HL-60/S4 treated with phorbol 12-myristate 13-acetate at 8.2 ng/mL for 4 days and 3 days (cell line): ENCODE measurements around the gene POLD2.

ENCODE experiments used
- in situ Hi-C: fragments of 300-500 bp; cut with MboI; formaldehyde crosslinking; loops from 2 replicates; pipeline ENCODE4 v1.15.0; 2022; ENCODE audit warnings: low sequenced_read_pairs

Gene POLD2

DNA sequence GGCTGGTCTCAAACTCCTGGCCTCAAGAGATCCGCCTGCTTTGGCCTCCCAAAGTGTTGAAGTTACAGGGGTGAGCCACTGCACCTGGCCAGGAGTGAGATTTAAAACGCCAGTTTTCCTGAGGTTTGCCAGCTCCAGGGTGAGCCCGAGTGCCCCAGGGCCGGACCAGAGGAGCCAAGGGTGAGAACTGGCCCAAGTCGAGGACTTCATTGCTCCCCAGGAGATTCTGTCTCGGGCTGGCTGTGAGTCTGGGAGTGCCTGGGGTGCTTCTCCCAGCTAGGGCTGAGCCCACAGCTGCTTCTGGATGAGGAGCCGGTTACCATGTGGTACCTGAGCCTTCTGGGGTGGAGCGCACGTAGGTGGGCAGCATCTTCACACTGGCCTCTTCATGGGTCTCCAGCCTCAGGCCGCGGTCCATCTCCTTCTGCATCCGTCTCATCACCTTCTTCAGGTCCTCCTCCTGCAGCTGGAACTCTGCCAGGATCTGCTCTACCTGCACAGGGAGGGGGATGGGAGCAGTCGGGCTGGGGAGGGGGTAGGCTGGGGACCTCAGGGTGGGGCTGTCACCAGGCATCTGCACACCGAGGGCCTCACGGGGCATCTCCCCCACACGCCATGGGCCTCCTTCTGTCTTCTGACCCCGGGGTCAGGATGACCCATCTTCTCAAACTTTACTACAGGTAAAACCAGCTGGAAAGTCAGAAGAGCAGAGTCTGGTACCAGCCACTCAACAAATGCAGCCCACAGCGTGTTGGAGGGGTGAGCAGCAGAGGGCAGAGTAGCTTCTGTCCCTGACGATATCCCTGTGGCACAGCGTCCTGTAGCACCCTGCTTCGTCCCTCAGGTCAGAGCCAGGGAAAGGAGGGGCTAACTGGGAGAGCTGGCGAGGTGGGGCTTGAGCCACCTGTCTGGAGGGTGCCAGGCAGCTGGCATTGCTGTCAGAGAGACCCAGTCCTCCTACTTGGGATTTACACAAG is 29.9 kb upstream of the POLD2 start:
- in situ Hi-C loops: no loop called here

DNA sequence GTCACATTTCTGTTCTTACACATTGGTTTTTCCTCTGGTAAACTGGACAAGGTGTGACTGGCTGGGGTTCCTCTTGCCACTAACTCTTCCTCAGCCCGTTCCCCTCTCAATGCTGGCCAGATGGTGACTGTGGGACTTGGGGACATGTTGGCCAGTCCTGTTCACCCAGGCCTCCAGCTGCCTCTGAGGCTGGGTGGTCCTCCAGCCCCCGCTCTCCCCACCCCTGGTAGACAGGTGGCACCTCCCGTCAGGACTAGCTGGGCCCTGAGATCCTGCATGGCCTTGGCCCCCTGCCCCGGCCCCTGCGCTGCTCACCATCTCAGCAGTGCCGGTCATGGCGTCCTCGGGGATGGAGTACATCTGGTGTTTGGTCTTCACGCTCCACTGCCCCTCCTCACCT is 28.6 kb upstream of the POLD2 start:
- in situ Hi-C loops: no loop called here

DNA sequence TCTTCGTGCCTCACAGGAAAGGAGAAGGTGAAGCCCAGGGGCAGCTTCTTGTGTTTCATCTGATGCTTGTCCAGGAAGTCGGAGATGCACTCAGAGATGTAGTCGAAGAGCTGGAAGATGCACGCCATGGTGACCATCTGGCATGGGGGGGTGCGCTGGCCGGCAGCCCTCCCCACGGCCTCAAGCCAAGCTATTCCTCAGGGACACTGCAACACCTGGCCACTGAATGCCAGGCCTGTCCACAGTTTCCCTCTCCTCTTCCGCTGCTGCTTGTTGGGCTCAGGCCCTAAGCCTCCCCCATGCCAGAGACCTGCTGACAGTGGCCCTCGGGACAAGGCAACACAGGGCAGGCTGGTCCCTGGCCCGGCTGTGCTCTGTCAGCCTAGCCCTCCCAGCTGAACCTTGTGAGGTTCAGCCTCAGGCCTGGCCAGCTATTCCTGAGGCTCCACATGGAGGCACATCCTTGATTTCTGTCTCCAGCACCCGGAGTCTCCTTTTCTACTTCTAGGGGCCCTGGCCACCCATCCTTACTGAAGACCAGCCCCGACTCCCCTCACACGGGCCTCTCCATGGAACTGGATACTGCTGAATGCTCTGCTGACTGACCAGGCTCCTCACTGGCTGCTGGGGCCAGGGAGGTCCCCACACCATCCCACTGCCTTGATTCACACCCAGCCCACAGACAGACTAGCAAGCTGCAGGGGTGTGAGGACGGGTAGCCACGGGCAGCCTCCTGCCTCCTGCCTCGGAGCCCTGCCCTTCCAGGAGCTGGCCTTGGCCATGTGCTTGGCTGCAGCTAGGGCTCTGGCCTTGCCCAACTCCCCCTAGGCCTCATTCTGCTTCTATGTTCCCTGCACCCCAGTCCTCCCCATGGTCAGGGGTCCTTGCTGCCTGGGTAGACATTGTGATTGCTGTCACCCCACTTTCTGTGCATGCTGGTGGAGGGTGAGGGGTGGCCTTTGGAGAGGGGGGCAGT is 27.9 kb upstream of the POLD2 start:
- in situ Hi-C loops: no loop called here

DNA sequence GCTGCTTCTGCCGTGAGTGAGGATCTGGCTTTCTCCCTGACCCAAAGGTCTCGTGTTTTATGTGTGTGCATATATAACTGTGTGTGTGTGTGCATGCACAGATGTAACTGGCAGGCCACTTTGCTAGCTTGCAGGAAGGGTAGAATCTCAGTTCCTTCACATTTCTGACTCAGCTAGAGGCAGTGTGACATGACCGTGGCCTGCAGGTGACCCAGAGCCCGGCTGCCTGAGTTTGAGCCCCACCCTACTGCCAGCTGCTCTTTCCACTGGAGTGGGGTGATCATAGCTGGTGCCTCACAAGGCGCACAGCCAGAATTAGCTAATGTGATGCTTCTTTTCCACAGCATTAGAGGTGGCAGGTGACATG is 27.1 kb upstream of the POLD2 start:
- in situ Hi-C loops: no loop called here

DNA sequence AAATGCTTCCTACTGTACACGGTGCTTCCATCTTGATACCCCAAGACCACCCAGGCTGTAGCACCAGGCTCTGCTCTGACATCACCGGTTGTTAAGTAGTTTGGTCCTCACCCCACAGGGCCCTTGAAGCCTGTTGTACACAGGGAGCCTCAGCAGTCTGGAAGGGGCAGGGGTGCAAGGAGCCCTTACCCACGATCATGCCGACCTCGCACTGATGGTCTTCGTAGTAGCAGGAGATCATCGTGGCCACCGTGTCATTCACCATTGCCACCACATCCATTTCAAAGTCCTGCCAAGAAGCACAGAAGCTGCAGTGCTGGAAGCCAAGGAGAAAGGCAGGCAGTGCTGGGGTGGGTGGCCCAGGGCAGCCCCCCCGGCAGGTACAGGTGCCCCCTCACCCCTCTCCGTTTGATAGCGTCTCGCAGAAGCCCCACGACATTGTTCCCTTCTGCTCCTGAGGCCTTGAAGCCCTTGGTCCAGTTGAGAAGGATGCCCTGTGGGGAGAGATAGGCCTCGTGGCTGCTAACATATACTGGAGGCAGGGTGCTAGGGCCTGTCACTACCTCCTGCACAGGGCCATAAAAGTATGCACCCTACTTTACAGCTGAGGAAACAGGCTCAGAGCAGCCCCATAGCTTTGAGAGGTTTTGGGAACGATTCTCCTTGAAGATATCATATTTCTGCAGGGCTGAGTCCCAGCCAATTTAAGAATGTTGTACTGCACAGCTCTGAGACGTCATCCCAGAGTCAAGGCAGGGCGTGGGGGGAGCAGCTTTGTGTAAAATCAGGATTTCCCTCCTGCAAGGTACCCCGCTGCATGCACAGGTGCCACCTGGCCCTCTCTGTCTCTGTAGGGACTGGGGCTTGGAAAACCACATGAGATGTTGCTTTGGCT is 26.5 kb upstream of the POLD2 start:
- in situ Hi-C loops: no loop called here

DNA sequence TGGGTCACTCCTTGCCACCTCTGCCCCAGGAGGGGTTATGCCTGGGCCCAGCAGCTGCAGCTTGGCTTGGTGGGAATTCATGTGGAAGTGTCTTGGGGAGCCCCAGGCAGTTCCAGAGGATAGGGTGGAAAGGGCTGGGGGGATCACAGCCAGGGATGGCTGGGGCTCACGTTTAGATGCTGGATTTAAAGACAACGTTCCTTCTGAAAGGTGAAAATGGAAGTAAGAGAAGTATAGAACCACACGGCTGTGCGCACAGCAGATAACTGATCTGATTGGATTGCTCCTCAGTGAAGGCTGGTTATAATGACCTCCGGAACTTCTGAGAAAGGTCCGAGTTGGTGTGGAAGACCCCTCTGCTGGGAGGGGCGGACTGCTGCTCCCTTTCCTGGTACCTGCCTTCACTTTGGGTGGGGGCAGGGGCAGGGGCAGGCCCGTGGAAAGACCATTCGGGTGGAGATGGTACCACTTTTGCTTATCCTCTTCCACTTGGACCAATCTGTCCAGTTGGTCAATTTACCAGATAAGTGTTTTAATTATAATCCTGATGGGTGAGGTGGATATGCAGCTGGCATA is 25.7 kb upstream of the POLD2 start:
- in situ Hi-C loops: no loop called here

DNA sequence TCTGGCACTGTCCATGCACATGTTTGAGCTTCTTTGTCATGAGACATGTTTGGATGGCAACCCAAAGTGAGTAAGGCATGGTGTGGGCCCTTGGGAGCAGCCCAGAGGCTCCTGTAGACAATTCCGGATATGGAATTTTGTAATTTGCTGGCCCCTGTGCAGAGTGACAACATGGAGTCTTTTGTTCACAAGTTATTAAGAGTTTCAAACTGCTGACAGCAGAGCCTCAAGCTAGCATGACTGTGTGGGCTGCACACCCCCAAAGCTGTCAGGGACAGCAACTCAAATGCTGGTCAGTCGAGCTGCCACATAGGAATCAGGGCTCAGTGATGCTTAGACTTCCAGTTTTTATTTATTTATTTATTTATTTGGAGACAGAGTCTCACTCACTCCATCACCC is 24.8 kb upstream of the POLD2 start:
- in situ Hi-C loops: no loop called here

DNA sequence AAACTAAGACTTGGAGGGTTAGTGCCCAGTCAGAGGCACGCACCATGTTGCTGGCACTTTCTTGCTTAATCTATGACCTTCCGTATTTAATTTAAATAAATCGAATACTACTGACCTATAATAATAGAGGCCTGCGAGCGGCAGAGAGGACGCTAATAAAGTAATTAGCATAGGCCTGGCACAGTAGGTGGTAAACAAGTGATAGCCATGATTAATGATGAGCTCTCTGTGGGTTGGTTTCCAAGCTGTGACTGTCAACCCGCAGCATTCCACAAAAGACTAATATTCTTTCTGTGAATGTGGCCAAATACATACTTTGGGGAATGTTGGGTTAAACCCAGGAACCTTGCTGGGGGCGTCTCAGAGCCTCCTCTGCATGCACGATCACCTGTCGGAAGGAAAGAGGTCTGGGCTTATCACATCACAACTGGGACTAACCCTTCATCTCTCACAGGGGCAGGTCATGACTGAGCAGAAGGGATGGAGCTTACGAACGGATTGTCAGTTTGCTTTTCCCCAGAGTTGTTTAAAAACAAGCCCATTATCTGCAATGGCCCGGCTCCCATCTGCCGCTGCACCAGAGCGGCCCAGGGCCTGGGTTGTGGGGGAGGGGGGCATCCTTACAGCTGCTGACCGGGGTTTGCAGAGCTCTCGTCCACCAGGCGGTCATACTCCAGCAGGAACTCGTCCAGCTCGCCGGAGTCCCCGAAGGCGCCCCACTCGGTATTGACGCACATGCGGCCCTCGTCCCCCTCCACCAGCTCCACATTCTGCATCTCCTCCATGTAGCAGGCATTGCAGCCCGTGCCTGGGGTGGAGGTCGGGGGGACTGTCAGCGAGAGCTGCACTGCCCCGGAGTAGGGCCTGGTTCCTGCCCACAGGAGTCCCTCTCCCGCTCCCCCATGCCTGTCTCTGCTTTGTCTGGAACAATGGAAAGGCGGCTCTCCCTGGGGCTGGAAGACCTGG is 24.0 kb upstream of the POLD2 start:
- in situ Hi-C loops: no loop called here

DNA sequence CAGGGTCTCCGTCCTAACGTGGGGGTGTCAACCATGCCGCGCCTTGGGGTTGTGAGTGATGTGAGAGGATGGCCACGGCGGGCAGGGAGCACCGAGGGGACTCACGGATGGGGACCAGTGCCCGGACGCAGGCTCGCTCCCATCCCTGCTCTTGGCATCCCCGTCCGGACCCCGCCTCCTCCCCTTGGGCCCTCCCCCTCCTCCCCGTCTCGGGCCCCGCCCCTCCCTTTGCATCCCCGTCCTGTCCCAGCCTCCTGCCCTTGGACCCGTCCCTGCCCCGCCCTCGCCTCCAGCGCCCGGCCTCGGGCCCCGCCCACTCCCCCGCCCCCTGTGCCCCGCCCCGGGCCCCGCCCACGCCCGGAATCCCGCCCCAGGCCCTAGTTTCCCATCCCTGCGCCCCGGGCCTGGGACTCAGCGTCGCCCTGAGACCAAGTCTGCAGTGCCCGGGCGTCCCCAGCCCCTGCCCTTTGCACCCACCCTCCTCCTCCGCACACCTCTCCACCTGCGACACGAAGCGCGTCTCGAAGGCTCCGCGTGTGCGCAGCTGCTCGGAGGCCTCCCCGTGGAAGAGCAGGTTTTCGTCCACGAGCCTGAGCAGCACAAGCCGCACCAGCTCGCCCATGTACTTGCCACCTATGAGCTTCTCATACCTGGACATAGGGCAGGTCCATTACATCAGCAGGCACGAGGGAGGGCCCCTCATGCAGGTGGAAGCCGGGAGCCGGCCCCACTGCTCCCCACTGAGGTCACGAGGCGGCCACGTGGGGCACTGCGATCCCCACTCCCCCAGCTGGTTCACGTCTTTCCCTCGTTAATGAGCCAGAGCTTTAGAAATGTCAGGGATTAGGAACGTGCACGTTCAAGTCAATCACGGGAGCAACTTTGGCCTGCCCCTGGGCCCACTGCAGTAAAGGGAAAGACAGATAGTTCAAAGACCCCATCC is 22.9 kb upstream of the POLD2 start:
- in situ Hi-C loops: no loop called here

DNA sequence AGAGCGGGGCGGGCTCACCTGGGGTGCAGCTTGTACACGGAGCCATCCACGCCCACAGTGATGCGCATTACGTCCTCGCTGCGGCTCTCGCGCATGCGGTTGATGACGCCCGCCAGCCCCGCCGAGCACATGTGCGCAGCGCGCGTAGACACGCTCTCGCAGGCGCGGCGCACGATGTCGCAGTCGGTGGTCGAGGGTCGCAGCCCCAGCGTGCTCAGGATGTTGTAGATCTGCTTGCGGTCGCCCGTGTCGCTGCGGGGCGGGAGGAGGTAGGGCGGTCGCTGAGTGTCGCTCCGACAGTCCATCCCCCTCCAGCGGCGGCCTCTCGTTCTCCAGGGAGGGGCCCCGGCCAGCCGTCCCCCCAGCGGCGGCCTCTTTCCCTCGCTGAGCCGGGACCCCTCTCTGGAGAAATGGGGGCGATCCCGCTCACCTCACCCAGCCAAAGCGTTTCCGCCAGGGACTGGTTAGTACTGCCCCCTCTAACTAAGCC is 22.2 kb upstream of the POLD2 start:
- in situ Hi-C loops: no loop called here

DNA sequence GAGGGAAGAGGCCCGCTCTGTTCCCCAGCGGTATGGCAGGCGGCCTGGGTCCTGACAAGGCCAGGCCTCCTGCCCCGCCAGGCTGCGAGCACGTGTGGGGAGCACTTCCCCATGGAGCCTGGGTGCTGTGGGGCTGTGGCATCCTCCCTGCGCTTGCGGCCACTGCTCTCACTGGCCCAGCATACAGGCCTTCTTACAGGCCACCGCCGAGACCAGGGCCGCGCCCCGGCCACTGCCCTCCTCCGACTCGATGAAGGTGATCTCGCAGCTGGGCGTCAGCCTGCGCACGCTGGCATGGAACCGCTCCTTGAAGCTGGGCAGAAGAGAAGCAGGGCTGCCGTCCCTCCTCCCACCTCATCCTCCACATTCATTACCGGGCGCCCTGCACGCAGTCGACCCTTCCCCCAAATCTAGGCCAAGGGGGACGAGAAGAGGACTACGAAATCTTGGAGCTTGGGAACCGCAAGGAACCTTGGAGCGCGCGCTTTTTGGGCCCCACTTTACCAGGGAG is 21.7 kb upstream of the POLD2 start:
- in situ Hi-C loops: no loop called here

DNA sequence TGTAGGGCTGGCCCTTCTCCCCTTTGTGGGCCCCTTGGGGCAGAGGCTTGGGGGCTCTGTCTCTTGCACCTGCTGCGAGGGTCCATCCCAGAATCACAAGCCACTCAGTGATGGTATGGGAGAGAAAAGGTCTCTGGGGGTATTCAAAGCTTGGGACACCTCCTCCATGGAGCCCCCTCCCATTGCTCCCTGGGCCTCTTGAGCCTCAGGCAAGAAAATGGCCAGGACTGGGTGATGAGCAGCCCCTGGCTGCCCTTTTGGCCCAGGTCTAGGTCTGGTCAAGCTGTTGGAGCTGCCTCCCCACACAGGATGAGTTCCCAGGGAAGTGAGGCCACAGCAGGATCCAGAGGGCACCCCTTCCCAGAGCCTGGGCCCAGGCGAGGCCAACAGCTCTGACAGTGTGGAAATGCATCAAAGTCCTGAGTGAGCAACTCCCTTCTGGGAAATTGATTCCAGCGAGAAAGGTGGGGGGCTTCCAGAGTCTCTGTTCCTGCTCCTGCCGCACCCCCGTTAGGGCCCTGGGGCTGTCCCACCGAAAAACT is 21.1 kb upstream of the POLD2 start:
- in situ Hi-C loops: no loop called here

DNA sequence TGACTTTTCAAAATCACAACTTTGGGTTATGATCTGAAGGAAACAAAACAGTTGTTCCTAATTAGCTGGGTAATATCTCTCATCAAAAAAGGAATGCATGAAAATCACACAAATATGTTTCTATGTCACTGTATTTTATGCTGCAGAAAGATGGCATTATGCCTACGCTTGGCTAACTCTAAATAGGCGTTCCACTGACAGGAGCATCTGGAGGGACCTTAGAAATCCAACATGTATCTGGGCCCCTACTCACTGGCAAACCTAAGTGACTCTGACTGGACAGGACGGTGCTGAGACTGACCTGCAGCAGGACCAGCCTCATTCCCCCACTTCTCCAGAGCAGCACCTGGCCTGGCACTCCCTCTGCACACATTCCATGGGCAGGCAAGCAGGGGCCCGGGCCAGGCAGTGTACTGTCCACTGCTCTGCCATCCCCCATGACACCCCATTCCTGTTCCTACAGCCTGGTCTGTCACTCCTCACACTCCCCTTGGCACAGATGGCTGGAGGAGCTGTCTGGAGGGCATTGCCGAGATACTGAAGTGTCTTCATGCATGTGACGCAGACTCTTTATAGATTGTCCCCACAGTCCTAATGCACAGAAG is 20.4 kb upstream of the POLD2 start:
- in situ Hi-C loops: no loop called here

DNA sequence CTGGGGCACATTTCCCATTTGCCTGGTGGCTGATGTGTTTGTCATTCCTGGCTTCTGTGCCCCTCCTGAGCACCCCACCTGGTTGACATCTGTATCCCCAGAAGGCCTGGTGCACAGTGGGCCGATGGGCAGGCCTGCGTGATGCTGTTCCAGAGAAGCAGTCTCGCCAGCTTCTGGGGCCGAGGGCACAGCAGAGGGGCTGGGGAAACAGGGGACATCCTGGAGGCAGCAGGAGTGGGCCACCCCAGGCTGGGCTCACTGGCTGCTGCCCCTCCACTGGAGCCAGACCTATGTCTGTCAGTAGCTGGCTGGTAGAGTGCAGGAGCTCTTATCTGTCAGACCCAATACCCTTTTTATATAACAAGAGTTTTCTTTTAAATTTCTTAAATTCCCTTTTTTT is 18.7 kb upstream of the POLD2 start:
- in situ Hi-C loops: no loop called here

DNA sequence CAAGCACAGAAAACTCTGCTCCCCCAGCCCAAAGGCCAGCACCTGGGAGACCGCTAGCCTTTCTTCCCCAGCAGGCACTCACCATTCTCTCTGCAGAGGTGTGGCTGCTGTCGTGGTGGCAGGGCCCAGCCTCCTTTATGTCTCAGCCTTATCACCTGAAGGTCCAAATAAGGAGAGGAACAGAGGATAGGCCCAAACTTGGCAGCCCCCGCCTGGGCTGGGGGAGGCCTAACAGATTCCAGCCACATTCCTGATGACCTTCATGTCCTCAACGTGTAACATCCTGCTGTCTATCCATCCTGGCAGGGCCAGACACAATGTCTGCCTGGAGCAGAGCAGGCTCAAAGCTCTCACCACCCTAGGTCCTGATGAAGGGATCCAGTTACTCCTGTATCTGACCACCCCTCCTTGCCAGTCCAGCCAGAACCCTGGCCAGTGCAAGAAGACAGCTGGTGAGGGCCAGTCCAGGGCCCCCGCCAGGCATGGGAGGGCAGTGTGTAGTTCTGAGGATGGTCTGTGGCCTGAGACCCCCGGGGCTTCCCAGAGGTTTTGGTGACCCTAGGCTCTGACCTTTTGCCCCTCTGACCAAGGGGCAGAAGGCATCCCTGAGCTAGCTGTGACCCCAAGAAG is 18.0 kb upstream of the POLD2 start, which contains the start of gene MYL7:
TSS of gene MYL7 (minus strand) at position 112 of the 630 bp plus-strand sequence. CDS start at position 85, 27 bp downstream.
- in situ Hi-C loops: no loop called here

DNA sequence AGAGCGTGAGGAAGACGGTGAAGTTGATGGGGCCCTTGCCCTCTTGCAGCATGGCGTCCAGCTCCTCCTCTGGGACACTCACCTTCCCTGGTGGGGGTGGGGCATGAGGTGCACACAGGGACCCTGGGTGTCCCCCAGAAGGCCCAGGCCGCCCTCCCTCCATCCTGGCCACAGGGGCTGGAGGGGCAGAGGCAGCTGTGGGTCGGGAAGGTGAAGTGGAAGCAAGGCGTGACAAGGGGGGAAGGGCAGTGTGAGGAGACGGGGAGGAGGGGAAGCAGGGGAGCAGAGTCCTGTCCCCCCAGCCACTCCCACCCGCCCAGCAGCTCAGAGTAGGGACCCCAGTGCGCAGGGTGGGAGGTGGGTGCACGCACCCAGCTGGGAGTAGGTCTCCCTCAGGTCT is 17.0 kb upstream of the POLD2 start:
- in situ Hi-C loops: no loop called here
